ENCODE measurements around the gene STAG2. TPM values are rescaled to one million over a fixed set of nuclear protein-coding genes. Genes with fewer than 3 reads are reported as not detected.

Gene STAG2
- total and polyA plus RNA-seq, 2 experiments from 2014 or later, result 18.2 to 70.6 TPM

DNA sequence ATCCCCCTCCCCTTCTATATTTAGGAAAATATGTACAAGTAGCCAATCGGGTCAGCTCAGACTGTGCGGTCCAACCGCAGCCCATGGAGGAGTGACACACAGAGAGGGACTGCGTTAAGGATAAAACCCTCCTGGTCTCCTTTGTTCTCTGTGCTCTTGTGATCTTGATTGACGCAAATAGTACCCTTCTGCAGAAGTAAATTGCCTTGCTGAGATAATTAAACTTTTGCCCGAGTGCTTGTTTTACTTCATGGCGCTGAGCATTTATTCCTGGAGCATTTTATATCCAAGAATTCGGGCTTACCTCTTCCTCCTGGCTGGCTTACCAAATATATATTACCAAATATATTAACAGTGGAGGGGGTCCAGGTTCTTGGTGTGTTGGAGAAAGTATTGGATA, 184.2 kb downstream of the STAG2 start:
- TF ChIP-seq, protein P1, sequence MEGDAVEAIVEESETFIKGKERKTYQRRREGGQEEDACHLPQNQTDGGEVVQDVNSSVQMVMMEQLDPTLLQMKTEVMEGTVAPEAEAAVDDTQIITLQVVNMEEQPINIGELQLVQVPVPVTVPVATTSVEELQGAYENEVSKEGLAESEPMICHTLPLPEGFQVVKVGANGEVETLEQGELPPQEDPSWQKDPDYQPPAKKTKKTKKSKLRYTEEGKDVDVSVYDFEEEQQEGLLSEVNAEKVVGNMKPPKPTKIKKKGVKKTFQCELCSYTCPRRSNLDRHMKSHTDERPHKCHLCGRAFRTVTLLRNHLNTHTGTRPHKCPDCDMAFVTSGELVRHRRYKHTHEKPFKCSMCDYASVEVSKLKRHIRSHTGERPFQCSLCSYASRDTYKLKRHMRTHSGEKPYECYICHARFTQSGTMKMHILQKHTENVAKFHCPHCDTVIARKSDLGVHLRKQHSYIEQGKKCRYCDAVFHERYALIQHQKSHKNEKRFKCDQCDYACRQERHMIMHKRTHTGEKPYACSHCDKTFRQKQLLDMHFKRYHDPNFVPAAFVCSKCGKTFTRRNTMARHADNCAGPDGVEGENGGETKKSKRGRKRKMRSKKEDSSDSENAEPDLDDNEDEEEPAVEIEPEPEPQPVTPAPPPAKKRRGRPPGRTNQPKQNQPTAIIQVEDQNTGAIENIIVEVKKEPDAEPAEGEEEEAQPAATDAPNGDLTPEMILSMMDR (IDR thresholded peaks at IDR 0.05; ENCODE audit: low read depth, low read length), result no peak
- DNase-seq (ENCODE audit: low read depth in 1 of 2, low spot score in 1 of 2), result no peak
- Histone ChIP-seq H3K4me1 (ENCODE audit: low read depth) (no peaks in the 10 kb centered on the region), H3K27me3 (no peaks in the 10 kb centered on the region), H3K9me3 (ENCODE audit: low read depth) (peaks cover 3% of the 10 kb centered on the region), H3K4me3 (no peak overlapping the region), H3K36me3 (no peaks in the 10 kb centered on the region), H3K27ac (no peak overlapping the region)

DNA sequence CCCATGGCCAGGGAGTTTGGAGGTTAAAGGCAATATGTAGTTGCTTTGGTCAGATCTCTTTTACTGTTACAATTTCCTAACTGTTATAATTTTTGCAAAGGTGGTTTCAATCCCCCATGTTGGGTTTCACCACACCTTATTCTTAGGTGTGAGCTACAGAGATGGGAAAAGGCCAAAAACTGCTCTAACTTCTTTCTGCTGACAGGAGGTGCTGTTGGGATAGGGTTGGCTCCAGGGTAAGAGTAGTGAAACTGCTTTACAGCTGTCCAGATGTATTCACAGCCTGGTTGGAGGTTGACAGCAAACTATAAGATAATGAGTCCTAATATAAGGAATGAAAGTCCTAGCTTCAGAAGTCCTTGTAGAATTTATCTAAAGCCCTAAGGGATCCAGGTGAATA, 189.7 kb downstream of the STAG2 start:
- no peak overlapping the region for H3K27ac ChIP-seq
- TF ChIP-seq, protein P1 (IDR thresholded peaks at IDR 0.05; ENCODE audit: low read depth, low read length), result no peak
- no peak overlapping the region for H3K4me3 ChIP-seq
- DNase-seq (ENCODE audit: low read depth in 1 of 2, low spot score in 1 of 2), result no peak
- no peaks in the 10 kb centered on the region for H3K36me3 ChIP-seq
- no peaks in the 10 kb centered on the region for H3K27me3 ChIP-seq
- no peaks in the 10 kb centered on the region for H3K4me1 ChIP-seq (ENCODE audit: low read depth)
- H3K9me3 ChIP-seq (ENCODE audit: low read depth), result no peaks in the 10 kb centered on the region

Other genes starting within 250 kb of the STAG2 start
- gene THOC2, start 228.7 kb upstream of the STAG2 start, total RNA-seq, result 33.2 and 60.2 TPM in 2 replicates
- gene THOC2, start 228.7 kb upstream of the STAG2 start, polyA plus RNA-seq, result 64.3 and 85.1 TPM in 2 replicates
- 24.7 and 39.0 TPM in 2 replicates for gene XIAP, start 101.7 kb upstream of the STAG2 start, total RNA-seq
- 4.9 and 7.2 TPM in 2 replicates for gene XIAP, start 101.7 kb upstream of the STAG2 start, polyA plus RNA-seq

Measured in cardiac muscle cell (in vitro differentiated cells and primary cell).